Smooth muscle cell (in vitro differentiated cells): Measurements from ENCODE around the gene HNRNPR. TPM values are rescaled to one million over a fixed set of nuclear protein-coding genes. Genes with fewer than 3 reads are reported as not detected.

Experiments
- DNase-seq: peaks from one replicate; lab custom pipeline; 2025; ENCODE audit not compliant: unreplicated experiment; lab: John Stamatoyannopoulos, UW
- H2AFZ ChIP-seq: fragments of 200-600 bp; sonication (generic); 2 replicates; pipeline ENCODE4 v1.6.0; 2016; ENCODE audit warnings: antibody characterized with exemption, low read depth, mild to moderate bottlenecking
- H3F3A ChIP-seq: fragments of 200-600 bp; sonication (generic); 2 replicates; pipeline ENCODE4 v1.6.0; 2017; ENCODE audit warnings: antibody characterized with exemption, low read depth
- H3K27ac ChIP-seq: fragments of 200-600 bp; sonication (generic); 2 replicates; pipeline ENCODE4 v1.5.1; 2016; ENCODE audit warnings: low read depth, mild to moderate bottlenecking
- H3K27me3 ChIP-seq: fragments of 200-600 bp; sonication (generic); 2 replicates; pipeline ENCODE4 v1.6.1; 2016; ENCODE audit warnings: low read depth, mild to moderate bottlenecking
- H3K36me3 ChIP-seq: fragments of 200-600 bp; sonication (generic); 2 replicates; pipeline ENCODE4 v1.5.1; 2016; ENCODE audit warnings: low read depth
- H3K4me1 ChIP-seq: fragments of 200-600 bp; sonication (generic); 2 replicates; pipeline ENCODE4 v1.5.1; 2016; ENCODE audit warnings: low read depth
- H3K4me2 ChIP-seq: fragments of 200-600 bp; sonication (generic); 2 replicates; pipeline ENCODE4 v1.6.0; 2016; ENCODE audit warnings: mild to moderate bottlenecking
- H3K4me3 ChIP-seq: fragments of 200-600 bp; sonication (generic); 2 replicates; pipeline ENCODE4 v1.5.1; 2016; ENCODE audit warnings: mild to moderate bottlenecking
- H3K79me2 ChIP-seq: fragments of 200-600 bp; sonication (generic); 2 replicates; pipeline ENCODE4 v1.6.0; 2016; ENCODE audit warnings: low read depth, mild to moderate bottlenecking
- H3K9ac ChIP-seq: fragments of 200-600 bp; sonication (generic); 2 replicates; pipeline ENCODE4 v1.6.0; 2016; ENCODE audit warnings: low read depth
- H3K9me3 ChIP-seq: fragments of 200-600 bp; sonication (generic); replicated peaks from 2 replicates; pipeline ENCODE4 v1.5.1; 2016; ENCODE audit warnings: low read depth
- H4K20me1 ChIP-seq: fragments of 200-600 bp; sonication (generic); 2 replicates; pipeline ENCODE4 v1.6.0; 2016; ENCODE audit warnings: low read depth
- CTCF ChIP-seq: fragments of 200-600 bp; sonication (generic); IDR thresholded peaks from 2 replicates; pipeline ENCODE4 v1.5.1; 2017; ENCODE audit warnings: borderline replicate concordance, mild to moderate bottlenecking, antibody characterized with exemption; ENCODE audit not compliant: insufficient read depth, poor library complexity, severe bottlenecking
- WGBS: methylation state at CpG from one replicate; pipeline ENCODE4 v1.1.7; 2016; ENCODE audit warnings: low lambda C conversion rate; 5-methylcytosine and 5-hydroxymethylcytosine counted together
- polyA plus RNA-seq: library from polyadenylated mRNA; unstranded; fragments of >200 nt; fragmentation: Nextera tagmentation; extraction: Ambion mirVana; gene quantifications from 2 replicates; pipeline ENCODE4 v1.2.1, GENCODE V29; 2016
- total RNA-seq: library from RNA; depleted of rRNA; stranded (reverse); fragments of >200 nt; gene quantifications from 2 replicates; pipeline ENCODE4 v1.2.3, GENCODE V29; 2014

The HNRNPR gene
- total and polyA plus RNA-seq, 2 experiments from 2014 or later = 96.3 to 120 TPM

GRCh38 chr1:23367451-23367790 is 23.3 kb upstream of the HNRNPR start:
- no peak overlapping the region for H2AFZ ChIP-seq
- no peak for TF ChIP-seq CTCF
- H3K27me3 ChIP-seq = no peaks in the 10 kb centered on the region
- H3K9me3 ChIP-seq = peaks cover 25% of the 10 kb centered on the region
- H3K4me1 ChIP-seq = peaks cover 26% of the 10 kb centered on the region
- H3K79me2 ChIP-seq = peaks cover 20% of the 10 kb centered on the region
- 75% methylated on average over 9 of the region's 9 CpGs for WGBS
- no peak for DNase-seq
- H3K9ac ChIP-seq = peak overlapping the region; percentile 81
- no peaks in the 10 kb centered on the region for H4K20me1 ChIP-seq
- H3K4me3 ChIP-seq = peak overlapping the region; percentile 86
- peak overlapping the region; percentile 90 for H3K4me2 ChIP-seq
- peaks cover 14% of the 10 kb centered on the region for H3F3A ChIP-seq
- peaks cover 33% of the 10 kb centered on the region for H3K36me3 ChIP-seq
- H3K27ac ChIP-seq = peak overlapping the region; percentile 96

- peaks cover 34% of the 10 kb centered on the region for H3K9me3 ChIP-seq
- H3K4me1 ChIP-seq = peaks cover 17% of the 10 kb centered on the region
- H4K20me1 ChIP-seq = no peaks in the 10 kb centered on the region
- no peak for DNase-seq
- H3K4me2 ChIP-seq = peak overlapping the region; percentile 90
- no peak overlapping the region for H2AFZ ChIP-seq
- TF ChIP-seq CTCF = no peak
- no peaks in the 10 kb centered on the region for H3K27me3 ChIP-seq
- H3K4me3 ChIP-seq = peak overlapping the region; percentile 86
- no peak overlapping the region for H3K9ac ChIP-seq
- peaks cover 20% of the 10 kb centered on the region for H3K79me2 ChIP-seq
- peaks cover 41% of the 10 kb centered on the region for H3K36me3 ChIP-seq
- peaks cover 14% of the 10 kb centered on the region for H3F3A ChIP-seq
- peak overlapping the region; percentile 96 for H3K27ac ChIP-seq
- WGBS = 84% methylated on average over 5 of the region's 5 CpGs
These were observed 22.5 kb upstream of the HNRNPR start for GRCh38 chr1:23366598-23366997.

- Histone ChIP-seq H4K20me1 (no peaks in the 10 kb centered on the region), H3K79me2 (peaks cover 20% of the 10 kb centered on the region), H3K27ac (peak overlapping the region; percentile 96), H2AFZ (no peak overlapping the region), H3K36me3 (peaks cover 45% of the 10 kb centered on the region), H3K4me2 (peak overlapping the region; percentile 90), H3F3A (peaks cover 14% of the 10 kb centered on the region), H3K9ac (no peak overlapping the region), H3K4me1 (peaks cover 13% of the 10 kb centered on the region), H3K4me3 (no peak overlapping the region), H3K9me3 (peaks cover 38% of the 10 kb centered on the region), H3K27me3 (no peaks in the 10 kb centered on the region)
- DNase-seq = no peak
- WGBS = 71% methylated on average over 2 of the region's 2 CpGs
- TF ChIP-seq CTCF = no peak
These were observed 22.1 kb upstream of the HNRNPR start for GRCh38 chr1:23366146-23366545.

GRCh38 chr1:23362218-23362713 is 18.2 kb upstream of the HNRNPR start:
- WGBS = 98% methylated on average over 13 of the region's 13 CpGs
- H3K4me1 ChIP-seq = no peaks in the 10 kb centered on the region
- DNase-seq = no peak
- peaks cover 3% of the 10 kb centered on the region for H3F3A ChIP-seq
- H3K9ac ChIP-seq = no peak overlapping the region
- no peak for TF ChIP-seq CTCF
- H2AFZ ChIP-seq = no peak overlapping the region
- H3K27me3 ChIP-seq = no peaks in the 10 kb centered on the region
- peaks cover 24% of the 10 kb centered on the region for H3K79me2 ChIP-seq
- no peak overlapping the region for H3K4me2 ChIP-seq
- H3K4me3 ChIP-seq = peak overlapping the region; percentile 2
- peaks cover 63% of the 10 kb centered on the region for H3K36me3 ChIP-seq
- peaks cover 56% of the 10 kb centered on the region for H3K9me3 ChIP-seq
- no peaks in the 10 kb centered on the region for H4K20me1 ChIP-seq
- no peak overlapping the region for H3K27ac ChIP-seq
